ENCODE measurements around the gene APPL1.

DNA sequence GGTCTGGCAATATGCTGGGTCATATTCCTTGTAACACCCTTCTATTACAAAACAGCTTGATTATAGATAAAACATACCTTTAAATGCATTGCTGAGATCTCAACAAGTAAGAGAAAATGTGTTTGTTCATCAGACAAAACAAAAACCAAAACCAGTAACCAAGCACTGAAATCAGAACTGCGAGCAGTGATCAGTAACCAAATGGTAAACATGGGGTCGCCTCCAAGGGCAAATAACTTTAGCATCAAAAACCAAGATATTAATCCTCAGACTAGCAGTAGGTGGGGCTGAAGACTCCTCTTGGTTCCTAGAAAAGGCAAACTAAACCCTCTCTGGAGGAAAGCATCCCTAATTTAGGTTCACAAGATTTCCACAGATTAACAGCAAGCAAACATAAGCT, 21.1 kb upstream of the APPL1 start:
- TF ChIP-seq, protein P1, sequence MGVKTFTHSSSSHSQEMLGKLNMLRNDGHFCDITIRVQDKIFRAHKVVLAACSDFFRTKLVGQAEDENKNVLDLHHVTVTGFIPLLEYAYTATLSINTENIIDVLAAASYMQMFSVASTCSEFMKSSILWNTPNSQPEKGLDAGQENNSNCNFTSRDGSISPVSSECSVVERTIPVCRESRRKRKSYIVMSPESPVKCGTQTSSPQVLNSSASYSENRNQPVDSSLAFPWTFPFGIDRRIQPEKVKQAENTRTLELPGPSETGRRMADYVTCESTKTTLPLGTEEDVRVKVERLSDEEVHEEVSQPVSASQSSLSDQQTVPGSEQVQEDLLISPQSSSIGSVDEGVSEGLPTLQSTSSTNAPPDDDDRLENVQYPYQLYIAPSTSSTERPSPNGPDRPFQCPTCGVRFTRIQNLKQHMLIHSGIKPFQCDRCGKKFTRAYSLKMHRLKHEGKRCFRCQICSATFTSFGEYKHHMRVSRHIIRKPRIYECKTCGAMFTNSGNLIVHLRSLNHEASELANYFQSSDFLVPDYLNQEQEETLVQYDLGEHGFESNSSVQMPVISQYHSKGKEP (CRISPR knock-in tag; IDR thresholded peaks at IDR 0.05), result no peak
- TF ChIP-seq ZNF101 (CRISPR knock-in tag; IDR thresholded peaks at IDR 0.05; ENCODE audit: borderline replicate concordance, low read depth) (no peak), CHD2 (IDR thresholded peaks at IDR 0.05; ENCODE audit: low read depth, low read length) (no peak), JUN (CRISPR knock-in tag; IDR thresholded peaks at IDR 0.05) (no peak), ZNF558 (CRISPR knock-in tag; IDR thresholded peaks at IDR 0.05; ENCODE audit: borderline replicate concordance) (no peak)
- TF ChIP-seq, protein P2, sequence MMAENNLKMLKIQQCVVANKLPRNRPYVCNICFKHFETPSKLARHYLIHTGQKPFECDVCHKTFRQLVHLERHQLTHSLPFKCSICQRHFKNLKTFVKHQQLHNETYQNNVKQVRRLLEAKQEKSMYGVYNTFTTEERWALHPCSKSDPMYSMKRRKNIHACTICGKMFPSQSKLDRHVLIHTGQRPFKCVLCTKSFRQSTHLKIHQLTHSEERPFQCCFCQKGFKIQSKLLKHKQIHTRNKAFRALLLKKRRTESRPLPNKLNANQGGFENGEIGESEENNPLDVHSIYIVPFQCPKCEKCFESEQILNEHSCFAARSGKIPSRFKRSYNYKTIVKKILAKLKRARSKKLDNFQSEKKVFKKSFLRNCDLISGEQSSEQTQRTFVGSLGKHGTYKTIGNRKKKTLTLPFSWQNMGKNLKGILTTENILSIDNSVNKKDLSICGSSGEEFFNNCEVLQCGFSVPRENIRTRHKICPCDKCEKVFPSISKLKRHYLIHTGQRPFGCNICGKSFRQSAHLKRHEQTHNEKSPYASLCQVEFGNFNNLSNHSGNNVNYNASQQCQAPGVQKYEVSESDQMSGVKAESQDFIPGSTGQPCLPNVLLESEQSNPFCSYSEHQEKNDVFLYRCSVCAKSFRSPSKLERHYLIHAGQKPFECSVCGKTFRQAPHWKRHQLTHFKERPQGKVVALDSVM (CRISPR knock-in tag; IDR thresholded peaks at IDR 0.05), result no peak

Data from HepG2 (cell line).